22Rv1 (cell line): ENCODE results near the gene SLCO1A2.

ENCODE experiments used
- CTCF ChIP-seq: fragments of 450-650 bp; IDR thresholded peaks from 2 replicates; pipeline ENCODE4 v1.5.1; 2017; ENCODE audit warnings: mild to moderate bottlenecking
- ZFX ChIP-seq: fragments of 450-650 bp; IDR thresholded peaks from 2 replicates; pipeline ENCODE4 v1.6.1; 2017; ENCODE audit warnings: antibody characterized with exemption, borderline replicate concordance

- TF ChIP-seq CTCF (no peak), ZFX (no peak)
These were observed 37.9 kb upstream of the SLCO1A2 start, which contains the start of gene IAPP for GRCh38 chr12:21372602-21373001.
